Activated CD4-positive, CD25-positive, alpha-beta regulatory T cell treated with anti-CD3 and anti-CD28 coated beads, Interleukin-2, amount 50 U/mL, for 16 hours (primary cell): Measurements from ENCODE around the gene GNG13.
"Not testable (repeated sequence)": the region's sequence is repeated elsewhere in the genome, so short reads cannot be mapped to it uniquely, and the experiment has no call there.

Experiments
- DNase-seq: peaks from one replicate; pipeline ENCODE4 v3.0.0-alpha.2; 2020; ENCODE audit warnings: low read depth, low spot score

Gene GNG13

DNA sequence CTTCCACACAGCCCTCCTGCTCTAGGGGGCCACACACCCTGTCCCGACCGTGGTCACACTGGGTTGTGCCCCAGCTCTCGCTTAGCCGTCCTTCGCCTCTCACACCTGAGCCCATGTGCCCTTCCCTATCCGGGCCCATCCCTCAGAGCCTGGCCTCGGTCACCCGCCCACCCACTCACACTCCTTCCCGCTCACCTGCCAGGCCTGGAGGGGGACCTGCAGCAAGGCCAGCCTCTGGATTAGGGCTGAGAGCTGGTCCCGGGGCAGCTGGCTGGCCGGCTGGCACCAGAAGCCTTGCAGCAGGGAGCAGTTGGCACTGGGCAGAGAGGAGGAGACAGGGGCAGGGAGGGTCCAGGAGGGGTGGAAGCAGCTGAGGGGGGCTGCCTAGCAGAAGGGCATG, 22.1 kb downstream of the GNG13 start:
- DNase-seq = no peak

DNA sequence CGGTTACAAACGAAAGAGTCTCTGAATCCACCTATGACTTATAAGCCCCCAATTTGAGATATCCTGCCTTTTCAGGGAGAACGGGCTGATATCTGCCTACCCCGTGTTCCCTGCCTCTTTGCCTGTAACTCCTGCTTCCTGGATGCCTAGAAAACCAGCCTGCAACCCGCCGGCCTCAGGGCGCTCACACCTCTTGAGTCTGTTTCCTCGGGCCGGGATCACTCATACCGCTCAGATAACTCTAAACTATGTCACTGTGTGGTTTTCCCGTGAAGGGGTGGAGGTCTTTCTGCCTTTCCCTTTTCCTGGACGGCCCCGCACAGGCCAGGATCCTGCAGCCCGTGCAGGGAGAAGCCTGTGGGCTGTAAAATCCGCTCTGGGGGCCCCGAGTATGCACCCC, 22.7 kb downstream of the GNG13 start:
- DNase-seq = no peak

DNA sequence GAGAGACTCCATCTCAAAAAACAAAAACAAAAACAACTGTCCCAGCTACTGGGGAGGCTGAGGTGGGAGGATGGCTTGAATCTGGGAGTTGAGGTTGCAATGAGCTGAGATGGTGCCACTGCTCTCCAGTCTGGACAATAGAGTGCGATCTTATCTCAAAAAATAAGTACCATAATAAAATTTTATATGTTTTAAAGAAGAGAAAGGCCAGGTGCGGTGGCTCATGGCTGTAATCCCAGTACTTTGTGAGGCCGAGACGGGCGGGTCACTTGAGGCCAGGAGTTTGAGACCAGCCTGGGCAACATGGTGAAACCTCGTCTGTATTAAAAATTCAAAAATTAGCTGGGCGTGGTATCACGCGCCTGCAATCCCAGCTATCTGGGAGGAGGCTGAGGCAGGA, 23.7 kb downstream of the GNG13 start:
- no peak for DNase-seq

- not testable (repeated sequence) for DNase-seq
These were observed 24.2 kb downstream of the GNG13 start for GRCh38 chr16:776298-776697.

GRCh38 chr16:775236-775796, 25.2 kb downstream of the GNG13 start:
- DNase-seq = no peak

- no peak for DNase-seq
These were observed 26.2 kb downstream of the GNG13 start for GRCh38 chr16:774086-775001.

- DNase-seq = no peak
These were observed 27.6 kb downstream of the GNG13 start for GRCh38 chr16:772959-773358.

DNA sequence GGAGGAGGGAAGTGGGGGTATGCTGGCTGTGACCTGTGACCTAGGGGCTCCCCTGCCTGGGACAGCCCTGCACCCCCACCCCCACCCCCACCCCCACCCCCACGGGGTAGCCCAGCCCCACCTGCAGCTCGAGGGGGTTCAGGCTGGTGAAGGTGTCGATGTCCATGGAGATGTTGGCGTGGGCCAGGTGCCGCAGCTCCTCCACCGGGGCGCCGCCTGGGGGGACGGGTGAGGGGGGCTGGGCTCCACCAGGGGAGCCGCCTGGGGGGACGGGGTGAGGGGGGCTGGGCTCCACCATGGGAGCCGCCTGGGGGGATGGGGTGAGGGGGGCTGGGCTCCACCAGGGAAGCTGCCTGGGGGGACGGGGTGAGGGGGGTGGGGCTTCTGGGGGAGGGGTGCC, 30.1 kb downstream of the GNG13 start:
- DNase-seq = no peak

DNA sequence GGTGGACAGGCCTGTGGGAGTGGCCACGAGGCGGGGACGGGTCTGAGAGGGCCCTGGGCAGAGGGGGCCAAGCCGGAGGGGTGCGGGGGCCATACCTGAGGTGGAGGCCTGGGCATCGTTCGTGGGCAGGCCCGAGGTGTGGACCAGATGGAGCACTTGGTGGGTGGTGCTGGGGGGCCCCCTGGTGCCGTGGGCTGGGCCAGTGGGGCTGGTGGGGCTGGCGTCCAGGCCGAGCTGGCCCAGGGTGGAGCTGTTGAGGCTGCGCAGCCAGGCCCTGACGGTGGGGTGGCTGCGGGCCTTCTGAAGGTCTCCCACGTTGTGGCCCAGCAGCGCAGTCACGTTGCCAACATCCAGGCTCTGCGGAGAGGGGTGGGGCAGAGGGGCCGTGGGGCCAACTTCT, 30.6 kb downstream of the GNG13 start:
- no peak for DNase-seq

DNA sequence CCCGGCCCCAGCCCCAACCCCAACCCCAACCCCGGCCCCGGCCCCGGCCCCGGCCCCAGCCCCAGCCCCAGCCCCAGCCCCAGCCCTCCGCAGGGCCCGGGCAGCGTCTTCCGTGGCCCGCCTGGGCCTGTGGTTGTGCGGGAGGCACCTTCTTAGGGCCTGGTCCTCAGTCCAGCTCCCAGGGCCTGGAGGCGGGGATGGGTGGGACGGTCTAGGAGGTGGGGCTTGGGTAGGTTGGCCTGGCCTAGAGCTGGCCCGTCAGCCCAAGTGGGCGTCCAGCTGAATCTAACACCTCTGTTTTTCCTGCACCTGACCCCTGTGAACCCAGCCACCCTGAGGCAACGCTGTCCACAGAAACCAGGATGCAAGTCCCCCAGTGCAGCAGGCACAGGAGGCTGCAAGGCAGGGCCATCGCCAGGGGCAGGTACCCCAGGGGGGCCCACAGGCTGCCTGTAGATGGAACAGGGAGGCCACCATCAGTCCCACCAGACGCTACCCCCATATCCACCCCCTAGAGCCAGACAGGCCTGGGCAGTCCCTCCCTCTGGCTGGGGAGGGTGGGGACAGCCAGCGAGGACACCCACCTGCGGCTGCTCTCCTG, 31.2 kb downstream of the GNG13 start:
- DNase-seq = no peak

GRCh38 chr16:768428-768827, 32.1 kb downstream of the GNG13 start:
- DNase-seq = no peak

DNA sequence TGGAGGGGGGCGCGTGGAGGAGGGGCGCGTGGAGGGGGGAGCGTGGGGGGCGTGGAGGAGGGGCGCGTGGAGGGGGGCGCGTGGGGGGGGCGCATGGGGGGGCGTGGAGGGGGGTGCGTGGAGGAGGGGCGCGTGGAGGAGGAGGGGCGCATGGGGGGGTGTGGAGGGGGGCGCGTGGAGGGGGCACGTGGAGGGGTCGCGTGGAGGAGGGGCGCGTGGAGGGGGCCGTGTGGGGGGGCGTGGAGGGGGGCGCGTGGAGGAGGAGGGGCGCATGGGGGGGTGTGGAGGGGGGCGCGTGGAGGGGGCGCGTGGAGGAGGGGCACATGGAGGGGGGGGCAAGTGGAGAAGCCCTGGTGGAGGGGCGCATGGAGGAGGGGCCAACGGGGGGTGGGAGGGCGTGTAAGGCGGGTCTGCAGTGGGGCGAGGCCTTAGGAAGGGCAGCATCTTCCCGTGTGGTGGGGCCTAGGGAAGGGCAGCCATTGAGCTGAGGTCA, 32.7 kb downstream of the GNG13 start:
- no peak for DNase-seq

DNA sequence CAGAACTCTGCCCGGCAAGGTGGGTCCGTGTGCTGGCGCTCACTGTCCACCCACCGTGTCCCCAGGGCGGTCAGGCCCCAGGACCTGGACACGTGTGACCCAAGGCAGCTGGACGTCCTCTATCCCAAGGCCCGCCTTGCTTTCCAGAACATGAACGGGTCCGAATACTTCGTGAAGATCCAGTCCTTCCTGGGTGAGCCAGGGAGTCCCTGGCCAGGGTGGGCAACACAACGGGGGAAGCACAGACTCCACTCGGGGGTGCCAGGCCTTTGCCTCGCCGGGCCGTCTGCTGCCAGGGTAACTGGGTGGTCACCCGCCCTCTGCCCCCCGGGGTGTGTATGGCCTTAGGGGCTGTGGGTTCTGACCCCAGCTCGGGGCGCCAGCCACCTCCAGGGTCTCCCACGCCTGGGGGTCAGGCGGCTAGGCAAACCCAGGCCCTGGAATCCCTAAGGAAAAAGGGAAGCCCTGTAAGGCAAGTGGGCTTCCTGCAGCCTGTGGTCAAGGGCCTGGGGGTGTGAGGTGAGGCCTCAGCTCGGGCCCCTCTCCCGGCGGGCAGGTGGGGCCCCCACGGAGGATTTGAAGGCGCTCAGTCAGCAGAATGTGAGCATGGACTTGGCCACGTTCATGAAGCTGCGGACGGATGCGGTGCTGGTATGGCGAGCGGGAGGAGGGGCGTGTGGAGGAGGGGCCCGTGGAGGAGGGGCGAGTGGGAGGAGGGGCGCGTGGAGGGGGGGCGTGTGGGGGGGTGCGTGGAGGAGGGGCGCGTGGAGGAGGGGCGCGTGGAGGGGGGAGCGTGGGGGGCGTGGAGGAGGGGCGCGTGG, 33.5 kb downstream of the GNG13 start:
- no peak for DNase-seq

- DNase-seq = no peak
These were observed 34.3 kb downstream of the GNG13 start for GRCh38 chr16:766008-766819.

- no peak for DNase-seq
These were observed 35.1 kb downstream of the GNG13 start for GRCh38 chr16:765488-765865.

DNA sequence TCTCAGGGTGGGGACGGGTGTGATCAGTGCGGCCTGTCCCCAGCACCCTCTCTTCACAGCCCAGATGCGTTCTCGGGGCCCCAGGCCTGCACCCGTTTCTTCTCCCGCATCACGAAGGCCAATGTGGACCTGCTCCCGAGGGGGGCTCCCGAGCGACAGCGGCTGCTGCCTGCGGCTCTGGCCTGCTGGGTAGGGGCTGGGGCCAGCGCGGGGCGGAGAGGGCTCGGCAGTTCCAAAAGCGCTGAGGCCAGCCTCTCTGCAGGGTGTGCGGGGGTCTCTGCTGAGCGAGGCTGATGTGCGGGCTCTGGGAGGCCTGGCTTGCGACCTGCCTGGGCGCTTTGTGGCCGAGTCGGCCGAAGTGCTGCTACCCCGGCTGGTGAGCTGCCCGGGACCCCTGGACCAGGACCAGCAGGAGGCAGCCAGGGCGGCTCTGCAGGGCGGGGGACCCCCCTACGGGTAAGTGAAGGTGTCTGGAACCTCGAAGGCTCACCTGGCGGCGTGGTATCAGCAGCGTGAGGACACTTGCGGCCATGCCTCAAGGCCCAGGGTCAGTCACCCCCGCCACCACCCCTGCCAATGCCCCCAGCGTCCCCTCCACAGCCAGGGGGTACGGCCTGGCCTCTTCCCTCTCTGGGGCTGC, 35.6 kb downstream of the GNG13 start:
- no peak for DNase-seq

DNA sequence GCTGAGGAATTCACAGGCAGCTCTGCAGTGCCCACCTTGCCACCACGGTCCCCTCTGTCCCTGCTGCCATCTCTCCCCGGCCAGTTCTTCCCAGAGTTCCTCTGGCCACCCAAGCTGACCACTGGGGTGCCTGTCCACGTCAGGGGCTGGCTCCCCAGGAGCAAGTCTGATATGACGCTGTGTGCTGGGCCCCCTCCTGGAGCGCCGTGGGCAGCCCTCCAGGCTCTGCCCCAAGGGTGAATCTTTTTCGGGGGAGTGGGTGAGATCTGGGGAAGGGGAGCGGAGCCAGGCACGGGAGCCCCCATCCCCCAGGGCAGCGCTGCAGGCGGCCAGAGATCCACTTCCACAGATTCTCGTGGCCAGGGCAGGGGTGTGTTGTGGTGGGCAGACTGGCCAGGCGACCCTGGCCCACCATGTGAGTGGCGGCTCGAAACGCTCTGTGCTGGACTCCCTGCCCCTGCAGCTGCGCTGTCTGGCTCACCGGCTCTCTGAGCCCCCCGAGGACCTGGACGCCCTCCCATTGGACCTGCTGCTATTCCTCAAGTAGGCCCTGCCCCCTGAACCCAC, 36.3 kb downstream of the GNG13 start:
- DNase-seq = no peak

GRCh38 chr16:763369-764183, 37.0 kb downstream of the GNG13 start:
- DNase-seq = no peak

DNA sequence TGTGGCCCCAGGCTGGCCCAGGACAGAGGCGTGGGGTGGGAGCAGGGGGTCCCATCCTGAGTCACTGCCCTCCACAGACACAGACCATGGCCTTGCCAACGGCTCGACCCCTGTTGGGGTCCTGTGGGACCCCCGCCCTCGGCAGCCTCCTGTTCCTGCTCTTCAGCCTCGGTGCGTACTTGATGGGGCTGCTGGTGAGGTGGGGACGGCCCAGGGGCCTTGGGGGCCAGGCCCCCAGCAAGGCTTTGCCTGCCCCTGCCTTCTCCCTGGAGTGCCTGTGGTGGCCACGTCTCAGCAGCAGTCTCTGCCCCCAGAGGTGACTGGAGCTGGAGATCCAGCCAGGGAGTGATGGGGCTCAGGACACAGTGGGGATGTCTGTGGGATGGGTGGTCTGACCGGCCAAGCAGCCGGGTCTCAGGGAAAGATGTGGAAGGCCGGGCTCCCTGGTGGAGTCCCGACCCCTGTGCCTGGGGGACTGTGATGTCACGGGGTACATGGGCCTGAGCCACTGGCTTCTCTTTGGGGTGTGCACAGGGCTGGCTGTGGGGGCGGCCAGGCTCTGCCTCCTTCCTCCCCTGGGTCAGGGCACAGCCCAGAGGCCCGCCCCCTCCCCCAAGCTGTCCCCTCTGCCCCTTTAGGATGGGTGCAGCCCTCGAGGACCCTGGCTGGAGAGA, 37.8 kb downstream of the GNG13 start:
- no peak for DNase-seq
